GM12875 (cell line): ENCODE data around the gene TNFRSF1B.

Source experiments
- H3K4me3 ChIP-seq: one replicate; pipeline ENCODE4 v1.5.1; 2011; ENCODE audit warnings: low read depth, low read length, control low read depth
- CTCF ChIP-seq: IDR thresholded peaks from 2 replicates; pipeline ENCODE4 v1.5.1; 2011; ENCODE audit warnings: low read depth, mild to moderate bottlenecking, control low read depth, inconsistent platforms, low read length, moderate library complexity, borderline replicate concordance; ENCODE audit not compliant: insufficient read depth

The TNFRSF1B gene

GRCh38 chr1:12136916-12137610 lies 29.7 kb upstream of the TNFRSF1B start:
- no peak overlapping the region for H3K4me3 ChIP-seq
- TF ChIP-seq CTCF: no peak

- TF ChIP-seq CTCF: no peak
- H3K4me3 ChIP-seq: no peak overlapping the region
Observed at GRCh38 chr1:12138196-12139168, 28.3 kb upstream of the TNFRSF1B start.

- no peak overlapping the region for H3K4me3 ChIP-seq
- no peak for TF ChIP-seq CTCF
Observed at GRCh38 chr1:12140016-12140415, 26.8 kb upstream of the TNFRSF1B start.

- no peak overlapping the region for H3K4me3 ChIP-seq
- no peak for TF ChIP-seq CTCF
Observed at GRCh38 chr1:12140515-12141162, 26.2 kb upstream of the TNFRSF1B start.

- no peak for TF ChIP-seq CTCF
- no peak overlapping the region for H3K4me3 ChIP-seq
Observed at GRCh38 chr1:12141163-12141850, 25.5 kb upstream of the TNFRSF1B start.

- no peak for TF ChIP-seq CTCF
- no peak overlapping the region for H3K4me3 ChIP-seq
Observed at GRCh38 chr1:12142141-12142823, 24.5 kb upstream of the TNFRSF1B start.
